Measurements from ENCODE around the gene NEK7. TPM values are rescaled to one million over a fixed set of nuclear protein-coding genes. Genes with fewer than 3 reads are reported as not detected.
A peak's percentile ranks its signal among the peaks of the same experiment; 100 is the strongest.

The NEK7 gene
- 86.9 and 87.7 TPM in 2 replicates for total RNA-seq
- 25.6 and 28.7 TPM in 2 replicates for polyA plus RNA-seq

DNA sequence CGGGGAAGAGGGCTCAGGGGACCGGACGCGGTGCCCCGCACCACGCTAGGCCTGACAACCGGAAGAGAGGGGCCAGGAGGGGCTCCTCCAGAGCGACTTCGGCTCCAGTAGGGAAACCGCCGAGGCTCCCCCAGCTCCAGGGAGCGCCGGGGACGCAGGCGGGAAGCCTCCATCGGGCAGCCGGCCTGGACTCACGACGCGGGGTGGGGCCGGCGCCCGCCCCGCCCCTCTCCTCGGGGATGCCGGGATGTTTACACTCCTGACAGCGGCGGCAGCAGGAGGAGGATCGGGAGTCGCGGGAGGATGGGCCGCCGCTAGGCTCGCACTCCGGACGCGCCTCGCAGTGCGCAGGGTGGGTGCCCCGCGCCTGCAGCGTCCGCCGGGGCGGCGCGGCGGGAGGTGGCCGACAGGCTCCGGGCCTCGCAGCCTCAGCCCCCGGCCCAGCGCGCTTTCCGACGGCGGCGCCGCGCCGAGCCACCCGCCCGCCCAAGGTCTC, at the start of gene NEK7:
NEK7 (plus strand) TSS at position 254 of the 496 bp plus-strand sequence. CDS start 75,583 bp downstream, outside the sequence.
- Histone ChIP-seq H3K9me2 (replicated peaks; ENCODE audit: insufficient read depth) (no peaks in the 10 kb centered on the region), H3K27ac (peak within 1 kb of the TSS; percentile 99), H2AFZ (peak within 1 kb of the TSS; percentile 95), H3K4me3 (peak within 1 kb of the TSS; percentile 43), H3K79me2 (peaks cover 33% of the 10 kb centered on the region), H3K4me2 (peak within 1 kb of the TSS; percentile 78), H3K27me3 (no peaks in the 10 kb centered on the region), H3K36me3 (replicated peaks; ENCODE audit: insufficient read depth, low read depth) (no peaks in the 10 kb centered on the region), H4K20me1 (ENCODE audit: insufficient read depth, poor library complexity, severe bottlenecking) (no peaks in the 10 kb centered on the region), H3K9me3 (ENCODE audit: low read depth) (no peaks in the 10 kb centered on the region), H3K4me1 (ENCODE audit: insufficient read depth) (peaks cover 16% of the 10 kb centered on the region)
- peak; percentile 95 for DNase-seq (ENCODE audit: low spot score)
- TF ChIP-seq EZH2phosphoT487 (IDR thresholded peaks at IDR 0.05; ENCODE audit: low read depth, severe bottlenecking, unreplicated experiment) (no peak), EZH2 (IDR thresholded peaks at IDR 0.05; ENCODE audit: borderline replicate concordance) (no peak), CTCF (IDR thresholded peaks at IDR 0.05; ENCODE audit: poor library complexity) (no peak)
- WGBS (ENCODE audit: low lambda C conversion rate, missing lambda C conversion rate), result 1% methylated on average over 35 of the region's 63 CpGs

DNA sequence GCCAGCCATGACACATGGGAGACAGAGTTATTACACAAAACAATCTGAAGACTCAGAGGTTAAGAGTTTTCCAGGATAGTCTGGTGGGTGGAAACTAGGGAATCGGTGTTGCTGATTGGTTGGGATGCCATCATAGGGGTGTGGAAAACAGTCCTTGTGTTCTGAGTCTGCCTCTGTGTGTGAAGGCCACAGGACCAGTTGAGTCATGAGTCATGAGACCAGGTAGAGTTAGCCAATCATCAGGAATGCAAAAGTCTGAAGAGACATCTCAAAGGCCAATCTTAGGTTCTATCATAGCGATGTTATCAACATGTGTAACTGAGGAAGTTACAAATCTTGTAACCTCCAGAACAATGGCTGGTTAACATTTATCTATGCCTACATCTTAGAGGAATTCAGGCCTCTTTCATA, 49.7 kb upstream of the NEK7 start:
- TF ChIP-seq CTCF (IDR thresholded peaks at IDR 0.05; ENCODE audit: poor library complexity) (no peak), EZH2phosphoT487 (IDR thresholded peaks at IDR 0.05; ENCODE audit: low read depth, severe bottlenecking, unreplicated experiment) (no peak), EZH2 (IDR thresholded peaks at IDR 0.05; ENCODE audit: borderline replicate concordance) (no peak)
- H4K20me1 ChIP-seq (ENCODE audit: insufficient read depth, poor library complexity, severe bottlenecking), result no peaks in the 10 kb centered on the region
- H3K9me2 ChIP-seq (replicated peaks; ENCODE audit: insufficient read depth), result no peaks in the 10 kb centered on the region
- no peaks in the 10 kb centered on the region for H3K9me3 ChIP-seq (ENCODE audit: low read depth)
- no peak overlapping the region for H3K4me3 ChIP-seq
- H3K4me1 ChIP-seq (ENCODE audit: insufficient read depth), result no peaks in the 10 kb centered on the region
- no peak overlapping the region for H3K27ac ChIP-seq
- H2AFZ ChIP-seq, result no peak overlapping the region
- WGBS (ENCODE audit: low lambda C conversion rate, missing lambda C conversion rate), result 95% methylated on average over 2 of the region's 2 CpGs
- H3K79me2 ChIP-seq, result no peaks in the 10 kb centered on the region
- H3K4me2 ChIP-seq, result no peak overlapping the region
- peak; percentile 18 for DNase-seq (ENCODE audit: low spot score)
- no peaks in the 10 kb centered on the region for H3K36me3 ChIP-seq (replicated peaks; ENCODE audit: insufficient read depth, low read depth)
- no peaks in the 10 kb centered on the region for H3K27me3 ChIP-seq

GRCh38 chr1:198108636-198109370, 48.0 kb upstream of the NEK7 start:
- TF ChIP-seq CTCF (IDR thresholded peaks at IDR 0.05; ENCODE audit: poor library complexity), result no peak
- no peak for TF ChIP-seq EZH2 (IDR thresholded peaks at IDR 0.05; ENCODE audit: borderline replicate concordance)
- TF ChIP-seq EZH2phosphoT487 (IDR thresholded peaks at IDR 0.05; ENCODE audit: low read depth, severe bottlenecking, unreplicated experiment), result no peak
- no peaks in the 10 kb centered on the region for H3K36me3 ChIP-seq (replicated peaks; ENCODE audit: insufficient read depth, low read depth)

More at GRCh38 chr1:198108636-198109370, 48.0 kb upstream of the NEK7 start:
- Histone ChIP-seq H3K27ac (no peak overlapping the region), H3K9me3 (ENCODE audit: low read depth) (no peaks in the 10 kb centered on the region), H3K79me2 (no peaks in the 10 kb centered on the region), H3K9me2 (replicated peaks; ENCODE audit: insufficient read depth) (no peaks in the 10 kb centered on the region), H3K4me3 (no peak overlapping the region), H3K4me1 (ENCODE audit: insufficient read depth) (no peaks in the 10 kb centered on the region), H4K20me1 (ENCODE audit: insufficient read depth, poor library complexity, severe bottlenecking) (no peaks in the 10 kb centered on the region), H3K27me3 (no peaks in the 10 kb centered on the region), H2AFZ (no peak overlapping the region), H3K4me2 (no peak overlapping the region)
- WGBS (ENCODE audit: low lambda C conversion rate, missing lambda C conversion rate), result 89% methylated on average over 1 of the region's 1 CpG
- no peak for DNase-seq (ENCODE audit: low spot score)
